Placental pericyte (primary cell): Measurements from ENCODE around the gene GPR87. TPM values are rescaled to one million over a fixed set of nuclear protein-coding genes. Genes with fewer than 3 reads are reported as not detected.

Experiments
- total RNA-seq: library from RNA; depleted of rRNA; stranded (reverse); fragments of >200 nt; gene quantifications from 2 replicates; pipeline ENCODE4 v1.2.3, GENCODE V29; 2012

Gene GPR87, protein sequence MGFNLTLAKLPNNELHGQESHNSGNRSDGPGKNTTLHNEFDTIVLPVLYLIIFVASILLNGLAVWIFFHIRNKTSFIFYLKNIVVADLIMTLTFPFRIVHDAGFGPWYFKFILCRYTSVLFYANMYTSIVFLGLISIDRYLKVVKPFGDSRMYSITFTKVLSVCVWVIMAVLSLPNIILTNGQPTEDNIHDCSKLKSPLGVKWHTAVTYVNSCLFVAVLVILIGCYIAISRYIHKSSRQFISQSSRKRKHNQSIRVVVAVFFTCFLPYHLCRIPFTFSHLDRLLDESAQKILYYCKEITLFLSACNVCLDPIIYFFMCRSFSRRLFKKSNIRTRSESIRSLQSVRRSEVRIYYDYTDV
- 0.14 TPM in 1 of 2 replicates, not detected in the other for total RNA-seq

DNA sequence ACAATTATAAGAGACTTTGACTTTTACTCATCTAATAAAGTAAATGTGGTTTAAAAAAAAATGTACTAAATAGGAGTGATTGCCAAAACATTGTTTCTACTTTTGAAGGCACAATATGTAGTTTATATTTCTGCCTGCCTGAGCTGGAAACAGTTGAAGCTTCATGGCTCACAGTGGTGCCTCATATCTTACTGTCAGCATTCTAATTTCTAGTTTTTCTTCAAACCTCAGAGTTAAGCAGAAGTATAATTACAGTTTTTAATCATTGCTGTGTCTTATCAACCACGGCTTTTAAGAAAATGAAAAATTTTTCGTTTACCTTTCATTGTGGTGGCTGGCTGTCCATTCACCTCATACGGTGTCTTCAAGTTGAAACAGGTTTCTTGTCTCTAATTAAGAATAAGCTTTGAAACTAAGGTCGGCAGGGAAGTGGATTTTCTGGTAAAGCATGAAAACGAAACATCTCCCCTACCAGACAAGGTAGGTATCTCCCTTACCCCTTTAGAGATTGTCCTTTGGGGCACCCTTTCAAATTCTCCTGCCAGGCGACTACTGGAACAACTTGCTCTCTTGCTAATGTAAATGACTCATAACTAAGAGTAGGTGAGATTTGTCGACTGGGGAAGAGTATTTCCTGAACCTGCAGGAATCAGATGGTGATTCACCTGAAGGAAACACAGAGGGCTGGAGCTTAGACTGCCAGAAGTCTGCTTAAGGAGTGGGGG is at the start of gene GPR87:
Gene GPR87 (minus strand): TSS at position 554 of the 725 bp plus-strand sequence. CDS start 16,720 bp downstream, outside the sequence.

DNA sequence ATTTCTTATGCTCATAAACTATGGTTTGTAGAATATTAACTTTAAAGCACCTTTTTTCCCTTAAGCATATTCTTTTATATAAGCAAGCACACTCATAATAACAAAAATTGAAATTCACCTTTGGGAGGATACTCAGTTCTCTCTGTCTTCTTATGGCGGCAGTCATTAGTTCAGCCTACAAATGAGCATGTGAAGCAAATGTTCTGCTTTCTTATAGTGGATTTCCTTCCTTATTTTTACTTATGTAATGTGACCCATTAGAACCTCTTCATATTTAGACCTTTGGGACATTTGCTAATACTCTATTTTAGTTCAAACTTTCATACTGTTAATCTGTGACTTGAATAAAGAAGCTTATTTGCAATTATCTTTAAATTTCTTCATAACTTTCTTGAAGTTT is 12.7 kb upstream of the GPR87 start, which contains the start of gene P2RY13:
Gene P2RY13 (minus strand): TSS at position 187 of the 400 bp plus-strand sequence. CDS start 21 bp downstream, at position 166.

DNA sequence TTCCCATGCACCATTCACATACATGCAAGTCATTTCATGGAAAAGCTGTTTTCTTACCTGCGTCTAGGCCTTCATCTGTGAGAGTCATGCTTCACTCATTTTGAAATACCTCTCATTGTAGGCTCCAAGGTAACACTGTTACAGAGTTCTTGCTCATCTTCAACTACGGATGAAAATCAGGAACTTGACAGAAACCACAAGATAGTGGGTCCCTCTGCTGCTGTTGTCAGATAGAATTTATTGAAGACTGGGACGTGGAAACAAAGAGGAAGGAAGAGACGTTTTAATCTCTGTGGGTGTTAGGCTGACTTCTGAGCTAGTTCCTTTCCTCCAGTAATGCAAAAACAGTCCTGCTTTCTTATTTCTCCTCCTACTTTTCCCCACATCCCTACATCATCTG is 38.4 kb downstream of the GPR87 start, which contains the start of gene P2RY14:
Gene P2RY14 (minus strand): TSS at position 313 of the 400 bp plus-strand sequence. CDS start 64,226 bp downstream, outside the sequence.

Other genes with a start within 250 kb of the GPR87 start
- under 0.01 and 0.43 TPM in 2 replicates for gene MED12L, start 231.2 kb downstream of the GPR87 start, total RNA-seq
- not detected in 2 replicates for gene GPR171, start 113.6 kb downstream of the GPR87 start, total RNA-seq
- 0.14 TPM in 1 of 2 replicates, not detected in the other for gene P2RY14, start 38.3 kb downstream of the GPR87 start, total RNA-seq
- not detected in 2 replicates for gene P2RY13, start 12.7 kb upstream of the GPR87 start, total RNA-seq
- gene P2RY12, start 67.9 kb upstream of the GPR87 start, total RNA-seq, result not detected in 2 replicates
- gene IGSF10, start 144.2 kb upstream of the GPR87 start, total RNA-seq, result 0.14 and 3.1 TPM in 2 replicates